Measurements from ENCODE around the gene ZNF487. TPM values are rescaled to one million over a fixed set of nuclear protein-coding genes. Genes with fewer than 3 reads are reported as not detected.
"Not testable (repeated sequence)": the region's sequence is repeated elsewhere in the genome, so short reads cannot be mapped to it uniquely, and the experiment has no call there.

Gene ZNF487
- total and polyA plus RNA-seq, 2 experiments from 2014 or later, result 2.9 to 4.6 TPM

- no peak for TF ChIP-seq ZNF462 (CRISPR knock-in tag; IDR thresholded peaks at IDR 0.05)
Observed at GRCh38 chr10:43392748-43393147, 44.2 kb upstream of the ZNF487 start (continued).

- peaks cover 88% of the 10 kb centered on the region for H3K36me3 Mint-ChIP-seq (ENCODE audit: low read depth)
Observed at GRCh38 chr10:43393186-43393585, 43.7 kb upstream of the ZNF487 start.

GRCh38 chr10:43393606-43394360, 43.1 kb upstream of the ZNF487 start:
- Histone ChIP-seq H3K36me3 (ENCODE audit: insufficient read depth) (peaks cover 61% of the 10 kb centered on the region), H3K27me3 (ENCODE audit: insufficient read depth) (no peaks in the 10 kb centered on the region), H3K4me3 (peak overlapping the region; percentile 99; the same call in 1 of the 2 replicates), H3K9me2 (ENCODE audit: insufficient read depth) (no peaks in the 10 kb centered on the region), H3K4me2 (peak overlapping the region; percentile 97; the same call in 1 of the 2 replicates), H3K79me2 (replicated peaks; ENCODE audit: insufficient read depth) (peaks cover 93% of the 10 kb centered on the region), H4K20me1 (replicated peaks; ENCODE audit: insufficient read depth) (peaks cover 64% of the 10 kb centered on the region), H2AFZ (no peak overlapping the region), H3F3A (replicated peaks; ENCODE audit: low read depth) (peaks cover 46% of the 10 kb centered on the region), H3K4me1 (ENCODE audit: insufficient read depth) (peaks cover 30% of the 10 kb centered on the region), H3K27ac (ENCODE audit: low read depth) (peak overlapping the region; percentile 23)
- ATAC-seq, result no peak
- H3K27ac Mint-ChIP-seq, result no peak overlapping the region
- peak overlapping the region; percentile 22; the same call in 2 of the 3 replicates for H3K4me3 Mint-ChIP-seq
- peaks cover 86% of the 10 kb centered on the region for H3K36me3 Mint-ChIP-seq (ENCODE audit: low read depth)
- no peaks in the 10 kb centered on the region; the same call in 2 of the 3 replicates for H3K9me3 Mint-ChIP-seq
- DNase-seq (ENCODE audit: low spot score), result no peak
- peaks cover 18% of the 10 kb centered on the region for H3K27me3 Mint-ChIP-seq (ENCODE audit: insufficient read depth, low read depth, poor library complexity)
- H3K4me1 Mint-ChIP-seq, result peaks cover 44% of the 10 kb centered on the region
- no peak for TF ChIP-seq EZH2 (IDR thresholded peaks at IDR 0.05; ENCODE audit: low read depth, unreplicated experiment)
- no peak for TF ChIP-seq JUNB (IDR thresholded peaks at IDR 0.05; ENCODE audit: unreplicated experiment)
- TF ChIP-seq ETS1 (IDR thresholded peaks at IDR 0.05), result no peak
- TF ChIP-seq ZNF331 (CRISPR knock-in tag; IDR thresholded peaks at IDR 0.05; ENCODE audit: low read depth), result no peak

More at GRCh38 chr10:43393186-43393585, 43.7 kb upstream of the ZNF487 start:
- DNase-seq (ENCODE audit: low spot score); H2AFZ ChIP-seq; H3K27me3 ChIP-seq (ENCODE audit: insufficient read depth); ATAC-seq; H3K9me3 Mint-ChIP-seq; H3K9me2 ChIP-seq (ENCODE audit: insufficient read depth); H3K4me3 ChIP-seq; H3K4me2 ChIP-seq: not testable (repeated sequence)
- H3K79me2 ChIP-seq (replicated peaks; ENCODE audit: insufficient read depth), result peaks cover 93% of the 10 kb centered on the region
- peak overlapping the region; percentile 16; the same call in 1 of the 3 replicates for H3K4me3 Mint-ChIP-seq
- H3K27ac Mint-ChIP-seq, result peak overlapping the region; percentile 21; the same call in 1 of the 2 replicates
- peak overlapping the region; percentile 81 for H3K27ac ChIP-seq (ENCODE audit: low read depth)
- H3F3A ChIP-seq (replicated peaks; ENCODE audit: low read depth), result peaks cover 49% of the 10 kb centered on the region
- peaks cover 28% of the 10 kb centered on the region for H3K4me1 ChIP-seq (ENCODE audit: insufficient read depth)
- H3K4me1 Mint-ChIP-seq, result peaks cover 41% of the 10 kb centered on the region
- peaks cover 18% of the 10 kb centered on the region for H3K27me3 Mint-ChIP-seq (ENCODE audit: insufficient read depth, low read depth, poor library complexity)
- peaks cover 67% of the 10 kb centered on the region for H3K36me3 ChIP-seq (ENCODE audit: insufficient read depth)
- H4K20me1 ChIP-seq (replicated peaks; ENCODE audit: insufficient read depth), result peaks cover 65% of the 10 kb centered on the region

Measured in GM23338 (cell line).